ENCODE results near the gene SKIC8. TPM values are rescaled to one million over a fixed set of nuclear protein-coding genes. Genes with fewer than 3 reads are reported as not detected.

Gene SKIC8
- total RNA-seq, 4 donors from 2014 or later, result 9.0 to 51.4 (median 44.1) TPM

- Histone ChIP-seq H3K36me3 (peaks cover 0 to 6% (median 0%) of the 10 kb centered on the region in 4 donors), H3K27me3 (no peaks in the 10 kb centered on the region), H3K9me3 (no peaks in the 10 kb centered on the region), H3K4me1 (peaks cover 0 to 8% (median 0%) of the 10 kb centered on the region in 4 donors), H3K27ac (no peak overlapping the region), H3K4me3 (no peak overlapping the region)
- 80 to 88% methylated on average over 1 to 3 of the region's 3 CpGs for WGBS, 2 donors (ENCODE audit: low coverage in 1 of 2)
- intact Hi-C loops (cut with DNase I; ENCODE audit: low total_unique reads), result no loop called here
- in situ Hi-C loops (cut with MboI; ENCODE audit: low pct_ligation_motif_present in 1 of 4, low pct_unique_long_range_greater_than_20kb in 1 of 4, low sequenced_read_pairs in 3 of 4), result no loop called here
- TF ChIP-seq EP300 (IDR thresholded peaks at IDR 0.05; ENCODE audit: low read depth) (no peak), POLR2A (IDR thresholded peaks at IDR 0.05) (no peak), POLR2AphosphoS5 (IDR thresholded peaks at IDR 0.05) (no peak)
- TF ChIP-seq, protein P1, sequence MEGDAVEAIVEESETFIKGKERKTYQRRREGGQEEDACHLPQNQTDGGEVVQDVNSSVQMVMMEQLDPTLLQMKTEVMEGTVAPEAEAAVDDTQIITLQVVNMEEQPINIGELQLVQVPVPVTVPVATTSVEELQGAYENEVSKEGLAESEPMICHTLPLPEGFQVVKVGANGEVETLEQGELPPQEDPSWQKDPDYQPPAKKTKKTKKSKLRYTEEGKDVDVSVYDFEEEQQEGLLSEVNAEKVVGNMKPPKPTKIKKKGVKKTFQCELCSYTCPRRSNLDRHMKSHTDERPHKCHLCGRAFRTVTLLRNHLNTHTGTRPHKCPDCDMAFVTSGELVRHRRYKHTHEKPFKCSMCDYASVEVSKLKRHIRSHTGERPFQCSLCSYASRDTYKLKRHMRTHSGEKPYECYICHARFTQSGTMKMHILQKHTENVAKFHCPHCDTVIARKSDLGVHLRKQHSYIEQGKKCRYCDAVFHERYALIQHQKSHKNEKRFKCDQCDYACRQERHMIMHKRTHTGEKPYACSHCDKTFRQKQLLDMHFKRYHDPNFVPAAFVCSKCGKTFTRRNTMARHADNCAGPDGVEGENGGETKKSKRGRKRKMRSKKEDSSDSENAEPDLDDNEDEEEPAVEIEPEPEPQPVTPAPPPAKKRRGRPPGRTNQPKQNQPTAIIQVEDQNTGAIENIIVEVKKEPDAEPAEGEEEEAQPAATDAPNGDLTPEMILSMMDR (IDR thresholded peaks at IDR 0.05), result no peak
- DNase-seq, result no peak
These were observed 9.2 kb downstream of the SKIC8 start for GRCh38 chr15:78290222-78290621.

DNA sequence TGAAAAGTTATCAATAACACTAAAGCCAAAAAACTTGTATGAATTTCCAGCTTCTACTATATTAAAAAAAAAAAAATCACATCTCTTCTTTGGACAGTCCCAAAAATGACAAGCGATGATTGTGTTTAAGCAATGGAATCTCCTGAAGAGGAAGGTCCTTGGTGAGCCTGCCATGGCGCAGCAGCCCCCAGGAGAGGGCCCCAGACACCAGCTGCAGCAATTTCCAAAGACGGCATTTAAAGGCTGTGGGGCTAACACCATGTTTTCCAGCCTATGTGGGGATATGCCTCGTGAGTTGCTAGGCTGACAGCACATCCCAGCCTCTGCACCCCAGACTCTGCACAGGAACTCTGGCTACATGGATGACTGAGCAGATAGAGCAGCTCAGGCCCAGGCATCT lies 14.7 kb downstream of the SKIC8 start:
- H3K9me3 ChIP-seq, result no peaks in the 10 kb centered on the region
- no peak overlapping the region for H3K27ac ChIP-seq
- no peak for DNase-seq
- in situ Hi-C loops (cut with MboI; ENCODE audit: low pct_ligation_motif_present in 1 of 4, low pct_unique_long_range_greater_than_20kb in 1 of 4, low sequenced_read_pairs in 3 of 4) (no loop called here), intact Hi-C loops (cut with DNase I; ENCODE audit: low total_unique reads) (no loop called here)
- no peak overlapping the region for H3K4me3 ChIP-seq
- peaks cover 0 to 32% (median 13%) of the 10 kb centered on the region in 4 donors for H3K36me3 ChIP-seq
- no peak for TF ChIP-seq POLR2A (IDR thresholded peaks at IDR 0.05)
- TF ChIP-seq, protein P1 (IDR thresholded peaks at IDR 0.05), result no peak
- no peaks in the 10 kb centered on the region for H3K4me1 ChIP-seq
- no peaks in the 10 kb centered on the region for H3K27me3 ChIP-seq
- 83 to 100% methylated on average over 1 to 4 of the region's 4 CpGs for WGBS, 2 donors (ENCODE audit: low coverage in 1 of 2)

DNA sequence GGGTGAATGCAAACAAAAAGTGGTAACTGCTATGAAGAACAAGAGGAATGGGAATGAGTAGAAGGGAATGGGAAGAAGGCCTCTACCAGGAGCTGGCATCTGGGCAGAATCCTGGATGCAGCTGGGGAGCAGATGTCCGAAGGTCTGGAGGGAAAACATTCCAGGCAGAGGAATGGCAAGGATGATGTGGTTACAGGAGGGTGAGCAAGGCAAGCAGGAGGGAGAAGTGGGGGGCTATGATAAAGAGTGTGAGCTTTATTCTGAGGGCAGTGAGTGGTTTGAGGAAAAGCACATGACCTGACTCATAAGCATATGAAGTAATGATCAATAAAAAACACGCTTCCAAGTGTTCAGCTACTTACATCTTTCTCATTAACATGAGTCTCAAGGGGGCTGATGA lies 17.1 kb downstream of the SKIC8 start:
- no peaks in the 10 kb centered on the region for H3K27me3 ChIP-seq
- H3K4me1 ChIP-seq, result no peaks in the 10 kb centered on the region
- TF ChIP-seq, protein P1 (IDR thresholded peaks at IDR 0.05), result no peak
- TF ChIP-seq POLR2AphosphoS5 (IDR thresholded peaks at IDR 0.05) (no peak), EP300 (IDR thresholded peaks at IDR 0.05; ENCODE audit: low read depth) (no peak), POLR2A (IDR thresholded peaks at IDR 0.05) (no peak)
- H3K9me3 ChIP-seq, result no peaks in the 10 kb centered on the region
- H3K36me3 ChIP-seq, result peaks cover 0 to 30% (median 13%) of the 10 kb centered on the region in 4 donors
- in situ Hi-C loops (cut with MboI; ENCODE audit: low pct_ligation_motif_present in 1 of 4, low pct_unique_long_range_greater_than_20kb in 1 of 4, low sequenced_read_pairs in 3 of 4), result no loop called here
- no peak for DNase-seq
- WGBS, 2 donors (ENCODE audit: low coverage in 1 of 2), result 85 to 100% methylated on average over 2 of the region's 2 CpGs
- intact Hi-C loops (cut with DNase I; ENCODE audit: low total_unique reads), result no loop called here
- H3K27ac ChIP-seq, result no peak overlapping the region
- no peak overlapping the region for H3K4me3 ChIP-seq

DNA sequence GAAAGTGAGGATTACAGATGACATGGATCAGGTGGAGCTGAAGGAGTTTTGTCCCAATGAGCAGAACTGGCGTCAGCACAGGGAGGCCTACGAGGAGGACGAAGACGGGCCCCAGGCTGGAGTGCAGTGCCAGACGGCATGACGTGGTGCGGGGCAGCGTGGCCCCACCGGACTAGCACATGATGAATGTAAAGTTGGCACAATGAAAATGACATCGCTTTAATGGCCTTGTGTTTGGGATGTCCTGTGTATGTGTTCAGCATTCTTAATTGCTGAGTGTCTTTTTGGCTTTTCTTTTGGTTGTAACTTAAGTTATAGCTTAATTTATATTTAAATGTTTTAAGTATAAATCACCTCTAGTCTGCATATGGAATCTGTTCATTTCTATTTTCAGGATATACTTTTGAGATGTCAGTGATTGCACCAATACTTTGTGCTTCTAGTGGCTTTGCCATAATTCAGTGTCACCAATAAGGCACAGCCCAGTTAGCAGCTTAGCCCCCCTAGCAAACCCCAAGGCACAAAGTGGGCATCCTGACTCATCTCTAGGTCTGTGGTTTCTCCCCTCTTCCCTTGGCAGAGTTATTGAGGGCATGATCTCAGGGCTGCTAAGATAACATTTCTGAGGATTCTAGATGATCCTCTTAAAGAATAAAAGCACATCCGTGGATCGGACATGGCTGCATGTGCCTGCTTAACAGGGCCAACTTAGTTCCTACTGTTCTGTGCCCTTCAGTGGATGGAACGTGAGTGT lies 18.9 kb downstream of the SKIC8 start:
- no peak for TF ChIP-seq POLR2A (IDR thresholded peaks at IDR 0.05)
- TF ChIP-seq, protein P1 (IDR thresholded peaks at IDR 0.05), result no peak
- no peak for TF ChIP-seq EP300 (IDR thresholded peaks at IDR 0.05; ENCODE audit: low read depth)
- no peak for TF ChIP-seq POLR2AphosphoS5 (IDR thresholded peaks at IDR 0.05)
- in situ Hi-C loops (cut with MboI; ENCODE audit: low pct_ligation_motif_present in 1 of 4, low pct_unique_long_range_greater_than_20kb in 1 of 4, low sequenced_read_pairs in 3 of 4), result no loop called here
- no peaks in the 10 kb centered on the region for H3K4me1 ChIP-seq
- no peaks in the 10 kb centered on the region for H3K27me3 ChIP-seq
- WGBS, 2 donors (ENCODE audit: low coverage in 1 of 2), result 86 to 93% methylated on average over 9 to 13 of the region's 13 CpGs
- intact Hi-C loops (cut with DNase I; ENCODE audit: low total_unique reads), result no loop called here
- peaks cover 0 to 29% (median 14%) of the 10 kb centered on the region in 4 donors for H3K36me3 ChIP-seq
- H3K9me3 ChIP-seq, result no peaks in the 10 kb centered on the region
- DNase-seq, result no peak
- no peak overlapping the region for H3K4me3 ChIP-seq
- no peak overlapping the region for H3K27ac ChIP-seq
